ENCODE results near the gene TMEM218.

TMEM218 gene

DNA sequence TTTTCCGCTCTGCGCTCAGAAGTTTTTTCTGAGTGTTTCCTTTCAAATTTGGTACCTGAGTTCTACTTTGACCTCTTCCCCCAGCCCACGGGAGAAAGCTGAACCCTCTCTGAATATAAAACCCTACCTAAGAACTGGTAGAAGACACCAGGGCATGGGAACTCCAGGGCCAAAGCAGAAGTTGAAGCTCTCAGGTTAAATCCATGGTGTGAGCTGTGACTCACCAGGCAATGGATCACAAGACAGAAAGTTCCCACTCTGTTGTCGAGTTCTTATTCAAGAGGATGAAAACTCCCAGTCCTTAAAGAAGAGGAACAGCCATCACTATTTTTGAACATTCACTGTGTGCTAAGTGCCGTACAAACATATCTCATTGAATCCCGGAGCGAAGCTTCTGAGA lies 8.9 kb downstream of the TMEM218 start:
- TF ChIP-seq, protein P1, sequence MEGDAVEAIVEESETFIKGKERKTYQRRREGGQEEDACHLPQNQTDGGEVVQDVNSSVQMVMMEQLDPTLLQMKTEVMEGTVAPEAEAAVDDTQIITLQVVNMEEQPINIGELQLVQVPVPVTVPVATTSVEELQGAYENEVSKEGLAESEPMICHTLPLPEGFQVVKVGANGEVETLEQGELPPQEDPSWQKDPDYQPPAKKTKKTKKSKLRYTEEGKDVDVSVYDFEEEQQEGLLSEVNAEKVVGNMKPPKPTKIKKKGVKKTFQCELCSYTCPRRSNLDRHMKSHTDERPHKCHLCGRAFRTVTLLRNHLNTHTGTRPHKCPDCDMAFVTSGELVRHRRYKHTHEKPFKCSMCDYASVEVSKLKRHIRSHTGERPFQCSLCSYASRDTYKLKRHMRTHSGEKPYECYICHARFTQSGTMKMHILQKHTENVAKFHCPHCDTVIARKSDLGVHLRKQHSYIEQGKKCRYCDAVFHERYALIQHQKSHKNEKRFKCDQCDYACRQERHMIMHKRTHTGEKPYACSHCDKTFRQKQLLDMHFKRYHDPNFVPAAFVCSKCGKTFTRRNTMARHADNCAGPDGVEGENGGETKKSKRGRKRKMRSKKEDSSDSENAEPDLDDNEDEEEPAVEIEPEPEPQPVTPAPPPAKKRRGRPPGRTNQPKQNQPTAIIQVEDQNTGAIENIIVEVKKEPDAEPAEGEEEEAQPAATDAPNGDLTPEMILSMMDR (IDR thresholded peaks at IDR 0.05; ENCODE audit: insufficient read depth, low read depth, low read length, missing control alignments) = no peak
- no peak overlapping the region for H3K4me3 ChIP-seq (ENCODE audit: low read length)
- DNase-seq (ENCODE audit: low read depth) = no peak

GRCh38 chr11:125102025-125102424 lies 9.4 kb downstream of the TMEM218 start:
- no peak overlapping the region for H3K4me3 ChIP-seq (ENCODE audit: low read length)
- TF ChIP-seq, protein P1 (IDR thresholded peaks at IDR 0.05; ENCODE audit: insufficient read depth, low read depth, low read length, missing control alignments) = no peak
- no peak for DNase-seq (ENCODE audit: low read depth)

DNA sequence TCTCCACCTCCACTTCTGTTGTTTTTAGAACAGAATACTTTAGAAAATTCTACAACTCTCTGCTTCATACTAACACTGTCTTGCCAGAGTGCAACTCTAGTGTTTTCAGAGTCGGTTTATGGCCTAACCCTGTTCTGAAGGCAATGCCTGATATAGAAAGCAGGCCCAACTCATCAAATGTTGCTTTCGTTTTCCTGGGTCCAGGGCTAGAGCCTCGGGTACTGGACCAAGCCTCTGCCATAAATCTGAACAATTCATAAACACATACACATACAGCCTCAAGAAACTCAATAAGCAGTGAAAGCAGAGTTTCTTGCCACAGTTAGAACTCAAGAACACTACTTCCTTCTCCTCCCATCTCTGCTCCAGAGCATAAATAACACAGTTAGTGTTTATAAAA lies 9.8 kb downstream of the TMEM218 start:
- no peak for DNase-seq (ENCODE audit: low read depth)
- no peak overlapping the region for H3K4me3 ChIP-seq (ENCODE audit: low read length)
- TF ChIP-seq, protein P1 (IDR thresholded peaks at IDR 0.05; ENCODE audit: insufficient read depth, low read depth, low read length, missing control alignments) = no peak

DNA sequence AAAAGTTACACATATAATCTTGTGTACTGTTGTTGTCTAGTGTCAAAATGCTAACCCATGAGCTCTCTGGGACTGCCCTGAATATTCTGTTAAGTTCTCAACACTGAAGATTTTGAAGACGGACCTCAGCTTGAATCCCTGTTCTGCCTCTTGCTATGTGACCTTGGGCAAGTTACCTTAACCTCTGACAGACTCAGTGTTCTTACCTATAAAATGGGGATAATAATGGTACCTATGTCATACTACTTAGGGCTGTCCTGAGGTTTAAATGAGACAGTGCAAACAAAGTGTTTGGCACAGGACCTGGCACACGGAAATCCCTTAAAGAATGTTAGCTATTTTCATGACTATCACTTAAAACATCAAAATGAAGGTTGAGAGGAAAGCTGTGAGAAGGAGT lies 11.3 kb downstream of the TMEM218 start:
- DNase-seq (ENCODE audit: low read depth) = no peak
- H3K4me3 ChIP-seq (ENCODE audit: low read length) = no peak overlapping the region
- TF ChIP-seq, protein P1 (IDR thresholded peaks at IDR 0.05; ENCODE audit: insufficient read depth, low read depth, low read length, missing control alignments) = no peak

DNA sequence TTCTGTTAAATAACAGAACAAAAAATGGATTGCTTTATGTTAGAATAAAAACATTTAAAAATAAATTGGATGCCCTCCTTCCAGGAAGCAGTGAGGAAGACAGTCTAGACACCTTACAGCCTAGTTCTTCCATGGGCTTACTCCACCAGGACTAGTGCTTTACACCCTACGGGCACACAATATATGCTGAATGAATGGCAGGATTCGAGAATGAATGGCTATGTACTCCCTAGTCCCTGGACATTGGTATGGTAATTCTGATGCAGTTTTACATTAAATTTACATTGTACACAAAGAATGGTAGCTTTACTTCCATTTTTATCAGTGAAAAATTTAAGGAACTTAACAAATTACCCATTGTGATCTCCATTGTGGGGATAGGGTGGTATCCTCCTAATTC lies 16.7 kb downstream of the TMEM218 start:
- H3K4me3 ChIP-seq (ENCODE audit: low read length) = no peak overlapping the region
- DNase-seq (ENCODE audit: low read depth) = no peak
- TF ChIP-seq, protein P1 (IDR thresholded peaks at IDR 0.05; ENCODE audit: insufficient read depth, low read depth, low read length, missing control alignments) = no peak

DNA sequence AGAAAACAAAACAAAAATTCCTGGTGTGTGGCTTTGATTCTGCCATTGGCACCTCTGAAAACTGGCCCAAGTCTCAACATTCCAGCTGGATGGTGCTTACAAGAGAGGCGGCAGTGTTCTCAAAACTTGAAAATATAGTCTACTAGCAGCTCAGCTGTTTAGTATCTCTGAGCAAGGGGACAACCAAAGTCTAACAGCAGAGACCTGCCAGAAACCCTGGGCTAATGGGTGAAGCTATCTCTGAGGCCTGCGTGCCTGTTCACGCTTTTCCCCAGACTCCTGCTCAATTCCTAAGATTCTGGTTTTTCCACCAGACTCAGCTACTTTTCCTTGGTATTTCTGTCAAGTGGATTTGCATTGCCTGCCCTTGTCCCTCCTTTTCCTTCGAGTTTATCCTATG lies 17.9 kb downstream of the TMEM218 start:
- TF ChIP-seq, protein P1 (IDR thresholded peaks at IDR 0.05; ENCODE audit: insufficient read depth, low read depth, low read length, missing control alignments) = no peak
- no peak overlapping the region for H3K4me3 ChIP-seq (ENCODE audit: low read length)
- DNase-seq (ENCODE audit: low read depth) = no peak

DNA sequence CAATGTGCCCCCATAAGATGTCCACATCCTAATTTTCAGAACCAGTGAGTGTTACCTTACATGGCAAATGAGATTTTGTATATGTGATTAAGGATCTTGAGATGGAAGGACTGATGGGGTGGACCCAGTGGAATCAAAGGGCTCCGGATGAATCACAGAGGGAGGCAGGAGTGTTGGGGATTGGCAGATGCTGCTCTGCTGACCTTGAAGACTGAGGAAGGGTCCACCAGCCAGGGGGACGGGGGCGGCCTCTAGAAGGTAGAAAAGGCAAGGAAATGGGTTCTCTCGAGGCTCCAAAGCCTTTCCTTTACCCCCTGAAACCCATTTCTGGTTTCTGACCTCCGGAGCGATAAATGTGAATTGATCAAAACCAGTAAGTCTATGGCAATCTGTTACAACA lies 18.8 kb downstream of the TMEM218 start:
- TF ChIP-seq, protein P1 (IDR thresholded peaks at IDR 0.05; ENCODE audit: insufficient read depth, low read depth, low read length, missing control alignments) = no peak
- H3K4me3 ChIP-seq (ENCODE audit: low read length) = no peak overlapping the region
- no peak for DNase-seq (ENCODE audit: low read depth)

Measured in epithelial cell of esophagus (primary cell).